Natural killer cell (primary cell): ENCODE results near the gene FBXO4. TPM values are rescaled to one million over a fixed set of nuclear protein-coding genes. Genes with fewer than 3 reads are reported as not detected.

Source experiments
- ATAC-seq, 3 donors: fragments of 150-1000 bp in 2 of 3; fragments of 200-7000 bp in 1 of 3; cut with Tn5 transposase; 1 replicate in 1 of 3; 2 replicates in 2 of 3; pipeline ENCODE4 v1.10.0; 2021; ENCODE audit warnings: mild to moderate bottlenecking in 2 of 3, moderate library complexity in 2 of 3
- DNase-seq, 2 donors: peaks; one replicate each; pipeline versions ENCODE4 v3.0.0 to v3.0.0-alpha.2; 2013 to 2021; ENCODE audit warnings: mixed read lengths in 1 of 2
- H3K27ac ChIP-seq: one replicate; pipeline ENCODE4 v1.5.1; 2013; ENCODE audit warnings: mild to moderate bottlenecking, low read length
- H3K27me3 ChIP-seq: one replicate; pipeline ENCODE4 v1.6.1; 2013; ENCODE audit warnings: low read length; ENCODE audit not compliant: control insufficient read depth, insufficient read depth
- H3K36me3 ChIP-seq: one replicate; pipeline ENCODE4 v1.6.1; 2013; ENCODE audit warnings: low read length; ENCODE audit not compliant: control insufficient read depth, insufficient read depth
- H3K4me1 ChIP-seq: one replicate; pipeline ENCODE4 v1.6.1; 2013; ENCODE audit warnings: low read length; ENCODE audit not compliant: control insufficient read depth, insufficient read depth
- H3K4me3 ChIP-seq: one replicate; pipeline ENCODE4 v1.5.1; 2013; ENCODE audit warnings: low read length
- H3K9me3 ChIP-seq: one replicate; pipeline ENCODE4 v1.6.1; 2013; ENCODE audit warnings: low read length; ENCODE audit not compliant: control insufficient read depth, insufficient read depth
- H3K27ac Mint-ChIP-seq, 2 donors: one replicate each; pipeline ENCODE4 v1.8.0; 2022; ENCODE audit warnings: mild to moderate bottlenecking in 2 of 2, mixed read lengths in 2 of 2, moderate library complexity in 1 of 2
- H3K27me3 Mint-ChIP-seq, 2 donors: one replicate each; pipeline ENCODE4 v1.8.0; 2022; ENCODE audit warnings: low read depth in 2 of 2, mixed read lengths in 2 of 2
- H3K36me3 Mint-ChIP-seq: one replicate; pipeline ENCODE4 v1.8.0; 2022; ENCODE audit warnings: mixed read lengths
- H3K4me1 Mint-ChIP-seq, 2 donors: one replicate each; pipeline ENCODE4 v1.8.0; 2022; ENCODE audit warnings: mixed read lengths in 2 of 2
- H3K4me3 Mint-ChIP-seq: one replicate; pipeline ENCODE4 v1.8.0; 2022; ENCODE audit warnings: mild to moderate bottlenecking, moderate library complexity, mixed read lengths
- H3K9me3 Mint-ChIP-seq, 2 donors: one replicate each; pipeline ENCODE4 v1.8.0; 2022; ENCODE audit warnings: mixed read lengths in 2 of 2
- CTCF ChIP-seq: fragments of 200-600 bp; IDR thresholded peaks from one replicate; pipeline ENCODE4 v1.8.0; 2022; ENCODE audit warnings: antibody characterized with exemption
- WGBS: methylation state at CpG from one replicate; pipeline ENCODE4 v1.1.7; 2013; ENCODE audit warnings: missing lambda C conversion rate; ENCODE audit not compliant: insufficient coverage; 5-methylcytosine and 5-hydroxymethylcytosine counted together
- intact Hi-C: fragments of 100-400 bp; cut with micrococcal nuclease; formaldehyde crosslinking; loops from one replicate; pipeline ENCODE4 v1.14.2; 2022
- total RNA-seq, 4 donors: library from RNA; stranded (reverse); fragments of 120-200 nt in 1 of 4; gene quantifications; one replicate each; pipeline versions ENCODE4 v1.2.3 to v1.2.4, GENCODE V29; 2013 to 2022

The FBXO4 gene
- total RNA-seq, 3 donors from 2014 or later (not counting 1 experiment from before 2014, with no cell fraction given), result 13.2 to 14.9 (median 13.4) TPM

GRCh38 chr5:41967401-41967800, 42.3 kb downstream of the FBXO4 start:
- Histone ChIP-seq H3K27ac (no peak overlapping the region), H3K9me3 (peaks cover 1% of the 10 kb centered on the region), H3K4me1 (no peaks in the 10 kb centered on the region), H3K4me3 (no peak overlapping the region), H3K27me3 (peaks cover 4% of the 10 kb centered on the region), H3K36me3 (no peaks in the 10 kb centered on the region)
- no peak for ATAC-seq
- no peak for DNase-seq
- H3K9me3 Mint-ChIP-seq, result peaks cover 2 to 8% of the 10 kb centered on the region in 2 donors
- H3K4me3 Mint-ChIP-seq, result no peak overlapping the region
- peaks cover 5% of the 10 kb centered on the region for H3K36me3 Mint-ChIP-seq
- intact Hi-C loops, result no loop called here
- peaks cover 0 to 8% of the 10 kb centered on the region in 2 donors for H3K27me3 Mint-ChIP-seq
- no peak overlapping the region for H3K27ac Mint-ChIP-seq
- no peak for TF ChIP-seq CTCF
- 90% methylated on average over 3 of the region's 3 CpGs for WGBS
- H3K4me1 Mint-ChIP-seq, result no peaks in the 10 kb centered on the region

GRCh38 chr5:41968153-41968723, 43.2 kb downstream of the FBXO4 start:
- no peak overlapping the region for H3K27ac ChIP-seq
- 92% methylated on average over 21 of the region's 22 CpGs for WGBS
- Mint-ChIP-seq H3K4me3 (no peak overlapping the region), H3K27me3 (peaks cover 0 to 5% of the 10 kb centered on the region in 2 donors), H3K36me3 (no peaks in the 10 kb centered on the region), H3K4me1 (no peaks in the 10 kb centered on the region), H3K9me3 (peaks cover 2 to 4% of the 10 kb centered on the region in 2 donors), H3K27ac (no peak overlapping the region)
- intact Hi-C loops, result no loop called here
- DNase-seq (no peak), ATAC-seq (no peak)
- H3K27me3 ChIP-seq, result peaks cover 4% of the 10 kb centered on the region
- no peaks in the 10 kb centered on the region for H3K4me1 ChIP-seq
- H3K9me3 ChIP-seq, result no peaks in the 10 kb centered on the region
- H3K36me3 ChIP-seq, result no peaks in the 10 kb centered on the region
- H3K4me3 ChIP-seq, result no peak overlapping the region
- TF ChIP-seq CTCF, result no peak

GRCh38 chr5:41973087-41973486, 48.0 kb downstream of the FBXO4 start:
- H3K27me3 ChIP-seq, result no peaks in the 10 kb centered on the region
- Mint-ChIP-seq H3K4me1 (no peaks in the 10 kb centered on the region), H3K27me3 (peaks cover 0 to 9% of the 10 kb centered on the region in 2 donors), H3K36me3 (no peaks in the 10 kb centered on the region), H3K4me3 (no peak overlapping the region), H3K9me3 (peaks cover 0 to 4% of the 10 kb centered on the region in 2 donors), H3K27ac (no peak overlapping the region)
- DNase-seq (no peak), ATAC-seq (no peak)
- WGBS, result 98% methylated on average over 3 of the region's 3 CpGs
- no peak overlapping the region for H3K27ac ChIP-seq
- no peak for TF ChIP-seq CTCF
- no peaks in the 10 kb centered on the region for H3K4me1 ChIP-seq
- no peaks in the 10 kb centered on the region for H3K36me3 ChIP-seq
- H3K4me3 ChIP-seq, result no peak overlapping the region
- intact Hi-C loops, result no loop called here
- H3K9me3 ChIP-seq, result no peaks in the 10 kb centered on the region

- H3K4me1 Mint-ChIP-seq, result no peaks in the 10 kb centered on the region
- intact Hi-C loops, result no loop called here
- no peak for ATAC-seq
- H3K36me3 Mint-ChIP-seq, result no peaks in the 10 kb centered on the region
- no peaks in the 10 kb centered on the region for H3K9me3 ChIP-seq
- no peak overlapping the region for H3K4me3 Mint-ChIP-seq
- H3K4me1 ChIP-seq, result no peaks in the 10 kb centered on the region
- H3K27me3 ChIP-seq, result no peaks in the 10 kb centered on the region
- no peak overlapping the region for H3K4me3 ChIP-seq
- H3K27ac ChIP-seq, result no peak overlapping the region
- 81% methylated on average over 2 of the region's 2 CpGs for WGBS
- H3K9me3 Mint-ChIP-seq, result peaks cover 0 to 4% of the 10 kb centered on the region in 2 donors
- no peaks in the 10 kb centered on the region for H3K36me3 ChIP-seq
- H3K27ac Mint-ChIP-seq, result no peak overlapping the region
- no peak for DNase-seq
- TF ChIP-seq CTCF, result no peak
- H3K27me3 Mint-ChIP-seq, result peaks cover 0 to 7% of the 10 kb centered on the region in 2 donors
Observed at GRCh38 chr5:41973887-41974286, 48.8 kb downstream of the FBXO4 start.
